ENCODE results near the gene TRIM27. TPM values are rescaled to one million over a fixed set of nuclear protein-coding genes. Genes with fewer than 3 reads are reported as not detected.

The TRIM27 gene
- total RNA-seq, 1 donor from 2014 or later: 82.8 TPM

DNA sequence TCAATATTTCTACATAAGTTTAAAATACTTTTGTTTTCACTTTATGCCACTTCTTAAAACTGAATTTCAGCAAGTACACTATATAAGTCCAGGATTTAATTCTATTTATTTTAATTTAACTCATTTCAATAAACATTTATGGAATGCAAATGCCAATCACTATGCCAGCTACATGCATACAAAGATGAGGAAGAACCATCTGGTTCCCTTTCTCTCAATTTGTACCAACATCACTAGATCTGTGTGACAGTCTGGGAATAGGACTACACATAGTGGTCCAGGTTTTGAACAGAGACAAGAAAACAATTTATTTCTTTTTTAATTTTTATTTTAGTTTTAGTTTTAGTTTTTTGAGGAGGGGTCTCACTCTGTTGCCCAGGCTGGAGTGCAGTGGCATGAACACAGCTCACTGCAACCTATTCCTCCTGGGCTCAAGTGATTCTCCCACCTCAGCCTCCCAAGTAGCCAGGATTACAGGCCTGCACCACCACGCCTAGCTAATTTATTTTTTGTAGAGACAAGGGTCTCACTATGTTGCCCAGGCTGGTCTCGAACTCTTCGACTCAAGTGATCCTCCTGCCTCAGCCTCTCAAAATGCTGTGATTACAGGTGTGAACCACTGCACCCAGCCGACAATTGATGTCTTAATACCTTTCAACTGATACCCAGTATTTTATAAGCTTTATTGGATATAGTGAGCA lies 35.8 kb downstream of the TRIM27 start:
- no peaks in the 10 kb centered on the region for H3K4me1 Mint-ChIP-seq (ENCODE audit: unreplicated experiment)
- DNase-seq (ENCODE audit: low spot score): no peak
- H3K4me3 Mint-ChIP-seq (ENCODE audit: unreplicated experiment): no peak overlapping the region
- H3K9me3 Mint-ChIP-seq (ENCODE audit: unreplicated experiment): no peaks in the 10 kb centered on the region
- TF ChIP-seq, protein P1, sequence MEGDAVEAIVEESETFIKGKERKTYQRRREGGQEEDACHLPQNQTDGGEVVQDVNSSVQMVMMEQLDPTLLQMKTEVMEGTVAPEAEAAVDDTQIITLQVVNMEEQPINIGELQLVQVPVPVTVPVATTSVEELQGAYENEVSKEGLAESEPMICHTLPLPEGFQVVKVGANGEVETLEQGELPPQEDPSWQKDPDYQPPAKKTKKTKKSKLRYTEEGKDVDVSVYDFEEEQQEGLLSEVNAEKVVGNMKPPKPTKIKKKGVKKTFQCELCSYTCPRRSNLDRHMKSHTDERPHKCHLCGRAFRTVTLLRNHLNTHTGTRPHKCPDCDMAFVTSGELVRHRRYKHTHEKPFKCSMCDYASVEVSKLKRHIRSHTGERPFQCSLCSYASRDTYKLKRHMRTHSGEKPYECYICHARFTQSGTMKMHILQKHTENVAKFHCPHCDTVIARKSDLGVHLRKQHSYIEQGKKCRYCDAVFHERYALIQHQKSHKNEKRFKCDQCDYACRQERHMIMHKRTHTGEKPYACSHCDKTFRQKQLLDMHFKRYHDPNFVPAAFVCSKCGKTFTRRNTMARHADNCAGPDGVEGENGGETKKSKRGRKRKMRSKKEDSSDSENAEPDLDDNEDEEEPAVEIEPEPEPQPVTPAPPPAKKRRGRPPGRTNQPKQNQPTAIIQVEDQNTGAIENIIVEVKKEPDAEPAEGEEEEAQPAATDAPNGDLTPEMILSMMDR (IDR thresholded peaks at IDR 0.05; ENCODE audit: unreplicated experiment): no peak
- H3K36me3 Mint-ChIP-seq (ENCODE audit: low read depth, unreplicated experiment): no peaks in the 10 kb centered on the region
- H3K27ac Mint-ChIP-seq (ENCODE audit: unreplicated experiment): no peak overlapping the region
- H3K27me3 Mint-ChIP-seq (ENCODE audit: unreplicated experiment): no peaks in the 10 kb centered on the region

DNA sequence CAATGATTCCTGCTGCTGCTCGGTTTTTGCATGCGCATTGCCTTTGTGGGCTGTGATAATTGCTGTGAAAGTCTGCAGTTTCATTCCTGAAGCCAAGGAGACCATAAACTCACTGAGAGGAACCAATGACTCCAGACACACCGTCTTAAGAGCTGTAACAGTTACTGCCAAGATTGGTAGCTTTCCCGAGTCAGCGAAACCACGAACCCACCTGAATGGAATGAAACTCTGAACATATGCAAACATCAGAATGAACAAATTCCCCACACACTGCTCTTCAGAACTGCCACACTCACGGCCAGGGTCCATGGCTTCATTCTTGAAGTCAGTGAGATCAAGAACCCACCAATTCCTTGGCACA lies 37.7 kb downstream of the TRIM27 start:
- peaks cover 6% of the 10 kb centered on the region for H3K27me3 Mint-ChIP-seq (ENCODE audit: unreplicated experiment)
- no peaks in the 10 kb centered on the region for H3K9me3 Mint-ChIP-seq (ENCODE audit: unreplicated experiment)
- no peak overlapping the region for H3K4me3 Mint-ChIP-seq (ENCODE audit: unreplicated experiment)
- no peak for DNase-seq (ENCODE audit: low spot score)
- no peak overlapping the region for H3K27ac Mint-ChIP-seq (ENCODE audit: unreplicated experiment)
- TF ChIP-seq, protein P1 (IDR thresholded peaks at IDR 0.05; ENCODE audit: unreplicated experiment): no peak
- peaks cover 4% of the 10 kb centered on the region for H3K4me1 Mint-ChIP-seq (ENCODE audit: unreplicated experiment)
- H3K36me3 Mint-ChIP-seq (ENCODE audit: low read depth, unreplicated experiment): peaks cover 4% of the 10 kb centered on the region

DNA sequence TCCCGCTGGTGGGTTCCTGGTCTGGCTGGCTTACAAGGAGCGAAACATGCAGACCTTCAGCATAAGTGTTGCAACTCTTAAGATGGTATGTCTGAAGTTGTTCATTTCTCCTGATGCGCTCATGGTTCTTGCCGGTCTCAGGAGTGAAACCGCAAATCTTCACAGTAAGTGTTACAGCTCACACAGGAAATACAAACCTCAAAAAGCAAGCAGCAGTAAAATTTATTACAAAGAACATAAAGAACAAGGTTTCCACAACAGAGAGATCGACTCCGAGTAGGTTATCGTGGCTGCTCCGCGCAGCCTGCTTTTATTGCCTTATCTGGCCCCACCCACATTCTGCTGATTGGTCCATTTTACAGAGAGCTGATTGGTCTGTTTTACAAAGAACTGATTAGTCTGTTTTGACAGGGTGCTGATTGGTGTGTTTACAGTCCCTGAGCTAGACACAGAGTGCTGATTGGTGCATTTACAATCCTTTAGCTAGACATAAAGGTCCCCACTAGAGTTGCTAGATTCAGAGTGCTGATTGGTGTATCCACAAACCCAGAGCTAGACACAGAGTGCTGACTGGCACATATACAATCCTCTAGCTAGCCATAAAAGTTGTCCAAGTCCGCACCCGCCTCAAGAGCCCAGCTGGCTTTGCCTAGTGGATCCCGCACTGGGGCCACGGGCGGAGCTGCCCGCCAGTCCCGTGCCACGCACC lies 39.2 kb downstream of the TRIM27 start:
- Mint-ChIP-seq H3K4me1 (ENCODE audit: unreplicated experiment) (peaks cover 10% of the 10 kb centered on the region), H3K27me3 (ENCODE audit: unreplicated experiment) (peaks cover 10% of the 10 kb centered on the region), H3K27ac (ENCODE audit: unreplicated experiment) (no peak overlapping the region), H3K36me3 (ENCODE audit: low read depth, unreplicated experiment) (peaks cover 5% of the 10 kb centered on the region), H3K9me3 (ENCODE audit: unreplicated experiment) (no peaks in the 10 kb centered on the region), H3K4me3 (ENCODE audit: unreplicated experiment) (no peak overlapping the region)
- DNase-seq (ENCODE audit: low spot score): no peak
- TF ChIP-seq, protein P1 (IDR thresholded peaks at IDR 0.05; ENCODE audit: unreplicated experiment): no peak

DNA sequence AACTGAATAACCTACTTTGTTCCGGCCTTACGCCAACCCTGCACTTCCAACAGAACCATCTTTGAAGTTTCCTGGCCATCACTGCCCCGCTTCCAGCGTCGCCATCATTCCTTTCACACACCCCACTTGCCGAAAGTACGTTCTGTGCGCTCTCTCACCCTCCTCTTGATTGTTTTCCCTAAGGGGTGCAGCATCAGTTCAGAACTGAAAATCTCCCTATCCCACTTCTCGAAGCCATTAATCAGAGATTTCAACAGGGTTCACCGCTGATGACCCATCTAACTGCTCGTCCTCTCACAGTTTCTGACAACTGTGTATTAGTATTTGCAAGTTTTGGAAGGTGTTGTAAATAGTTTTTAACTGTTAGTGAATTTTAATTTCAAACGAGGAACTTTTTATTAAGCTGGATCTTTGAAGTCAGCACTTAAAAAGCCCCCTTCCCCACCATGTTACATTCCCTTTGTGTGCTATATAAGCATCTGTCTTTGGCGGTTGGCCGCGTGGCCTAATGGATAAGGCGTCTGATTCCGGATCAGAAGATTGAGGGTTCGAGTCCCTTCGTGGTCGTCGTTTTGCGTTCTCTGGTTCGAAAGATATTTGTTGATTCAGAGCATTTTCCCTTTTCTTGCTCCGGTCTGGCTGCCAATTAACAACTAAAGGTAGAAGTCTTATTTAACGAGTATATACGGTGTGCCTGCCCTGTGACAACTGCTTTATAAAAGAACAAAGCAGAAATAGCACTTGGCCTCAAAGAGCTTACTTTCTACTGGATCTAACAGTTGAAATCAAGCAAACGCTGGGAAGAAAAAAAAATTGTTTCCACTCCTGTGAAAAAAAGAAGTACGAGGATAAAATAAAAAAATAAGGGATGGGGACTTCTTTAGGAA lies 42.6 kb downstream of the TRIM27 start:
- peak; percentile 83 for DNase-seq (ENCODE audit: low spot score)
- peaks cover 12% of the 10 kb centered on the region for H3K27me3 Mint-ChIP-seq (ENCODE audit: unreplicated experiment)

More for the DNA sequence above, 42.6 kb downstream of the TRIM27 start:
- Mint-ChIP-seq H3K9me3 (ENCODE audit: unreplicated experiment) (no peaks in the 10 kb centered on the region), H3K4me1 (ENCODE audit: unreplicated experiment) (peaks cover 10% of the 10 kb centered on the region), H3K27ac (ENCODE audit: unreplicated experiment) (peak overlapping the region; percentile 80), H3K4me3 (ENCODE audit: unreplicated experiment) (peak overlapping the region; percentile 96), H3K36me3 (ENCODE audit: low read depth, unreplicated experiment) (peaks cover 5% of the 10 kb centered on the region)
- TF ChIP-seq, protein P1 (IDR thresholded peaks at IDR 0.05; ENCODE audit: unreplicated experiment): no peak
